Measurements from ENCODE around the gene DCXR. TPM values are rescaled to one million over a fixed set of nuclear protein-coding genes. Genes with fewer than 3 reads are reported as not detected.

Gene DCXR
- total and polyA plus RNA-seq, 2 of the 13 experiments (the other 11 are each of a cell fraction or from before 2014, with no cell fraction given), result 287 to 311 TPM

DNA sequence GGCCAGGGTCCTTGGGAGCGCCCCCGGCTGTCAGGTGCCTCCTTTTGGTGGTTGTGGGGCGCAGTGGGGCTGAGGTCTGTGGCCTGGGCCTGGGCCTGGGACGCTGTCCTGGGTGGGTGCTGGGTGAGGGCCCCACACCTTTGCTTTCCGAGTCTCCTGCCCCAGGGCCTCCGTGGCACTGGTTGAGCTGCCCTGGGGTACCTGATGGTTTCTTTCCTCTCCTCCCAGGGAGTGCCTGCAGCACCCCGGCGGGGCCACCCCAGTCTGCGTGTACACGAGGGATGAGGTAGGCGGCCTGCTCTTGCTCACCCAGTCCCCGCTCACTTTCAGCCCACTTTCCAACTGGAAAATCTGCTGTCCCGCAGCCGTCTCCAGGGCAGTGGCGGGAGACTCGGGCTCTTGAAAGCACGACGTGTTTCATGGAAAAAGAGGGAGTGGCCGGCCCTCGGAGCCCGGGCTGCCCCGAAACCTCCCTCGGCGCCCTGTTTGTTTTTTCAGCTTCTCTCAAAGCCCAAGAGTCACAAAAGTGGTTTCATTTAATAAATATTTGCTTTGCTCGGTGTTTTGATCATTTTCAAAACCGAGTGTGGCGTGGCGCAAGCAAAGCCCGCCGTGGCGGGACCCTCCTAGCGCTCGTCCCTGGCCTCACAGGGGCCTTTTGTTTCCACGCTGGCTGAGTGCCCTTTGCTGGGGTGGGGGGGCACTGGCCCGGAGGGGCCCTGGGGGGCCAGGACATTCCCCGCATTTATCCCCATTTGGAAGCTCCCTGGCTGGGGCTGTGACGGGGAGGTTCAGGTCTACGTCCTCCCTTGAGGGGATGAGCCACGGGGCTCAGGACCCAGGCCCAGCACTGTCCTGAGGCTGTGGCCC lies 42.7 kb downstream of the DCXR start (continued):
- TF ChIP-seq ZHX2 (IDR thresholded peaks at IDR 0.05; ENCODE audit: low read depth), result 0 out of 2 replicates have a peak, but pooled peaks have one; percentile 22
- 0 out of 2 replicates have a peak, but pooled peaks have one; percentile 71 for TF ChIP-seq ZHX2 (CRISPR knock-in tag; IDR thresholded peaks at IDR 0.05; ENCODE audit: borderline replicate concordance)
- TF ChIP-seq, protein P1, sequence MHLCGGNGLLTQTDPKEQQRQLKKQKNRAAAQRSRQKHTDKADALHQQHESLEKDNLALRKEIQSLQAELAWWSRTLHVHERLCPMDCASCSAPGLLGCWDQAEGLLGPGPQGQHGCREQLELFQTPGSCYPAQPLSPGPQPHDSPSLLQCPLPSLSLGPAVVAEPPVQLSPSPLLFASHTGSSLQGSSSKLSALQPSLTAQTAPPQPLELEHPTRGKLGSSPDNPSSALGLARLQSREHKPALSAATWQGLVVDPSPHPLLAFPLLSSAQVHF (CRISPR knock-in tag; IDR thresholded peaks at IDR 0.05), result 0 out of 2 replicates have a peak, but pooled peaks have one; percentile 33
- no peak for TF ChIP-seq PRDM4 (CRISPR knock-in tag; IDR thresholded peaks at IDR 0.05; ENCODE audit: borderline replicate concordance)
- no peak for TF ChIP-seq NFRKB (IDR thresholded peaks at IDR 0.05)
- no peak; the same call in none of the 2 replicates for TF ChIP-seq PHF8 (CRISPR knock-in tag; IDR thresholded peaks at IDR 0.05)
- TF ChIP-seq ZNF607 (CRISPR knock-in tag; IDR thresholded peaks at IDR 0.05; ENCODE audit: borderline replicate concordance), result peak; percentile 91; the same call in 1 of the 2 replicates
- TF ChIP-seq, protein P2, sequence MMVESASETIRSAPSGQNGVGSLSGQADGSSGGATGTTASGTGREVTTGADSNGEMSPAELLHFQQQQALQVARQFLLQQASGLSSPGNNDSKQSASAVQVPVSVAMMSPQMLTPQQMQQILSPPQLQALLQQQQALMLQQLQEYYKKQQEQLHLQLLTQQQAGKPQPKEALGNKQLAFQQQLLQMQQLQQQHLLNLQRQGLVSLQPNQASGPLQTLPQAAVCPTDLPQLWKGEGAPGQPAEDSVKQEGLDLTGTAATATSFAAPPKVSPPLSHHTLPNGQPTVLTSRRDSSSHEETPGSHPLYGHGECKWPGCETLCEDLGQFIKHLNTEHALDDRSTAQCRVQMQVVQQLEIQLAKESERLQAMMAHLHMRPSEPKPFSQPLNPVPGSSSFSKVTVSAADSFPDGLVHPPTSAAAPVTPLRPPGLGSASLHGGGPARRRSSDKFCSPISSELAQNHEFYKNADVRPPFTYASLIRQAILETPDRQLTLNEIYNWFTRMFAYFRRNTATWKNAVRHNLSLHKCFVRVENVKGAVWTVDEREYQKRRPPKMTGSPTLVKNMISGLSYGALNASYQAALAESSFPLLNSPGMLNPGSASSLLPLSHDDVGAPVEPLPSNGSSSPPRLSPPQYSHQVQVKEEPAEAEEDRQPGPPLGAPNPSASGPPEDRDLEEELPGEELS (CRISPR knock-in tag; IDR thresholded peaks at IDR 0.05), result peak; percentile 88
- TF ChIP-seq, protein P3, sequence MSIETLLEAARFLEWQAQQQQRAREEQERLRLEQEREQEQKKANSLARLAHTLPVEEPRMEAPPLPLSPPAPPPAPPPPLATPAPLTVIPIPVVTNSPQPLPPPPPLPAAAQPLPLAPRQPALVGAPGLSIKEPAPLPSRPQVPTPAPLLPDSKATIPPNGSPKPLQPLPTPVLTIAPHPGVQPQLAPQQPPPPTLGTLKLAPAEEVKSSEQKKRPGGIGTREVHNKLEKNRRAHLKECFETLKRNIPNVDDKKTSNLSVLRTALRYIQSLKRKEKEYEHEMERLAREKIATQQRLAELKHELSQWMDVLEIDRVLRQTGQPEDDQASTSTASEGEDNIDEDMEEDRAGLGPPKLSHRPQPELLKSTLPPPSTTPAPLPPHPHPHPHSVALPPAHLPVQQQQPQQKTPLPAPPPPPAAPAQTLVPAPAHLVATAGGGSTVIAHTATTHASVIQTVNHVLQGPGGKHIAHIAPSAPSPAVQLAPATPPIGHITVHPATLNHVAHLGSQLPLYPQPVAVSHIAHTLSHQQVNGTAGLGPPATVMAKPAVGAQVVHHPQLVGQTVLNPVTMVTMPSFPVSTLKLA (IDR thresholded peaks at IDR 0.05), result no peak
- TF ChIP-seq MATR3 (CRISPR knock-in tag; IDR thresholded peaks at IDR 0.05), result 0 out of 2 replicates have a peak, but pooled peaks have one; percentile 30
- TF ChIP-seq ZNF225 (CRISPR knock-in tag; IDR thresholded peaks at IDR 0.05), result no peak
